ENCODE measurements around the gene FAP.

FAP gene

GRCh38 chr2:162211732-162212131 lies 31.5 kb downstream of the FAP start:
- TF ChIP-seq SIN3A (IDR thresholded peaks at IDR 0.05; ENCODE audit: borderline replicate concordance, insufficient read depth, low read length): no peak
- no peak for TF ChIP-seq FOXP2 (optimal IDR thresholded peaks at IDR 0.05; ENCODE audit: borderline replicate concordance, extremely low read depth, extremely low read length, insufficient read depth)
- no peak for TF ChIP-seq TAF1 (IDR thresholded peaks at IDR 0.05; ENCODE audit: borderline replicate concordance, insufficient read depth, low read length)
- no peak for TF ChIP-seq REST (IDR thresholded peaks at IDR 0.05; ENCODE audit: insufficient read depth in 1 of 2, low read depth in 2 of 2, low read length in 2 of 2)
- no peak for TF ChIP-seq POLR2AphosphoS5 (IDR thresholded peaks at IDR 0.05; ENCODE audit: low read depth, low read length)

GRCh38 chr2:162210385-162210784 lies 32.9 kb downstream of the FAP start:
- TF ChIP-seq SIN3A (IDR thresholded peaks at IDR 0.05; ENCODE audit: borderline replicate concordance, insufficient read depth, low read length): no peak
- no peak for TF ChIP-seq FOXP2 (optimal IDR thresholded peaks at IDR 0.05; ENCODE audit: borderline replicate concordance, extremely low read depth, extremely low read length, insufficient read depth)
- no peak for TF ChIP-seq POLR2AphosphoS5 (IDR thresholded peaks at IDR 0.05; ENCODE audit: low read depth, low read length)
- TF ChIP-seq REST (IDR thresholded peaks at IDR 0.05; ENCODE audit: insufficient read depth in 1 of 2, low read depth in 2 of 2, low read length in 2 of 2): no peak
- TF ChIP-seq TAF1 (IDR thresholded peaks at IDR 0.05; ENCODE audit: borderline replicate concordance, insufficient read depth, low read length): no peak

- TF ChIP-seq TAF1 (IDR thresholded peaks at IDR 0.05; ENCODE audit: borderline replicate concordance, insufficient read depth, low read length) (no peak), REST (IDR thresholded peaks at IDR 0.05; ENCODE audit: insufficient read depth in 1 of 2, low read depth in 2 of 2, low read length in 2 of 2) (no peak), SIN3A (IDR thresholded peaks at IDR 0.05; ENCODE audit: borderline replicate concordance, insufficient read depth, low read length) (no peak), POLR2AphosphoS5 (IDR thresholded peaks at IDR 0.05; ENCODE audit: low read depth, low read length) (no peak), FOXP2 (optimal IDR thresholded peaks at IDR 0.05; ENCODE audit: borderline replicate concordance, extremely low read depth, extremely low read length, insufficient read depth) (no peak)
Observed at GRCh38 chr2:162202203-162202602, 41.0 kb downstream of the FAP start.

- TF ChIP-seq TAF1 (IDR thresholded peaks at IDR 0.05; ENCODE audit: borderline replicate concordance, insufficient read depth, low read length) (no peak), POLR2AphosphoS5 (IDR thresholded peaks at IDR 0.05; ENCODE audit: low read depth, low read length) (no peak), REST (IDR thresholded peaks at IDR 0.05; ENCODE audit: insufficient read depth in 1 of 2, low read depth in 2 of 2, low read length in 2 of 2) (no peak), FOXP2 (optimal IDR thresholded peaks at IDR 0.05; ENCODE audit: borderline replicate concordance, extremely low read depth, extremely low read length, insufficient read depth) (no peak), SIN3A (IDR thresholded peaks at IDR 0.05; ENCODE audit: borderline replicate concordance, insufficient read depth, low read length) (no peak)
Observed at GRCh38 chr2:162200636-162201035, 42.6 kb downstream of the FAP start.

GRCh38 chr2:162199913-162200312 lies 43.3 kb downstream of the FAP start:
- TF ChIP-seq SIN3A (IDR thresholded peaks at IDR 0.05; ENCODE audit: borderline replicate concordance, insufficient read depth, low read length): no peak
- TF ChIP-seq TAF1 (IDR thresholded peaks at IDR 0.05; ENCODE audit: borderline replicate concordance, insufficient read depth, low read length): no peak
- TF ChIP-seq POLR2AphosphoS5 (IDR thresholded peaks at IDR 0.05; ENCODE audit: low read depth, low read length): no peak
- TF ChIP-seq FOXP2 (optimal IDR thresholded peaks at IDR 0.05; ENCODE audit: borderline replicate concordance, extremely low read depth, extremely low read length, insufficient read depth): no peak
- TF ChIP-seq REST (IDR thresholded peaks at IDR 0.05; ENCODE audit: insufficient read depth in 1 of 2, low read depth in 2 of 2, low read length in 2 of 2): no peak
